HG02981 (cell line): Measurements from ENCODE around the gene PDZRN3.

ENCODE experiments used
- ATAC-seq: cut with Tn5 transposase; IDR thresholded peaks from one replicate; pipeline ENCODE4 v1.9.1; 2021; ENCODE audit warnings: mild to moderate bottlenecking, moderate library complexity; ENCODE audit not compliant: unreplicated experiment

The PDZRN3 gene

DNA sequence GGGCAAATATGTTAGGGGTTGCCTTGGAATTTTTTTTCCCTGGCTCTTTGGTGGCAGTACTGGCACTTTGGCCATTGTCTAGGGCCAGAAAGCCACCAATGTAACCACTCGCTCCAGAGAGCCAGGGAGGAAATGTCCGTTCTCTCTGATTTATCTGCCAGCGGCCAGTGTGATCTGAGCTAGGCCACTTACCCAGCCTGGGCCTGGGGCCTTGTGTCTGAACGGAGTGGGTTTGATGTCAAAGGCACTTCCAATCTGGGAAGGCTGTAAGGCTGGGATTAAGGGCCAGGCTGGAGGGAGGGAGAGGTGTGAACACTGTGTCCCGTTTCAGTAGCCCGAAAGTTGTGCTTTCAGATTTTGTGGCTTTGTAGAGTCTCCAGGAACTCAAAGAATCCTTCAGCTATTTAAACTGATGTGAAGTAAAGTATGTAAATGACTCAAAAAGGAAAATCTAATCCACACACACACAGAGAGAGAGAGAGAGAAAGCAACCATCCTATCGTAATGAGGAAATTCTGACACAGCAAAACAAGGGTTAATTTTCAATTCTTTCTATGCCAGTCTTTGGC, 271.0 kb downstream of the PDZRN3 start:
- ATAC-seq: no peak

DNA sequence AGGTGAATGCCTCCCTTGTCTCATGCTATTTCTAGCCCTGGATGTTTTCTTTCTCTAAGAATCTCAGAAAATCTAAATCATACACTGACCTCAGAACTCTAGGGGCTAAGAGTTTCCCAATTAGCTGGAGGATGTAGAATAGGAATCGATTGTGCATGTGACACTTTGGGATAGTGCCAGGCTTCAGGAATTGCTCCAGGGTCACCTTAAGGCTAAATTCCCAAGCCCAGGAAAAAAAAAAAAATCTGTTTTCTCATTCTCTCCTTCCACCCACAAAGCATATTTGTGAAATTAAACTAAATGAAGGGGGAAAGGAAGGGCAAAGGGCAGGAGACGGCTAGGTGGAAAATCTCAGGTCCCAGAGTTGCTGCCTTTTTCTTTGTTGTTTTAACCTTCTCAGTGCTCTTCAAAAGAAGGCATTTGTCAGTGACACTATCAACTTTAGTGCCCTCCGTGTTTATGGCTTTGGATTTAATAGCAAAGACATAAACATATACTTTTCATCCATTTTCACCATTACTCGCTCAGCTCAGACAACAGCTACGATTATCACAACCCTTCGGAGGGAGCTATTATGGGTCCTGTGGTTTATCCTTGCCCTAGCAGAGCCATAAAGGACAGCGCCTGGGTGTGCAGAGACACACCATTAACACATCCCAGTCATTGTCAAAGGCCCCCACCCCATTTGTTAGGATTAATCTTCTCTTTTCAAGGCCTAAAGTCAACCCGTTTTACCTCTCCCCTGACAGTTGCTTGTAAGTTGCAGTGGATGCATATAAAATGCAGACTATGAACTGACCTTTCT, 271.7 kb downstream of the PDZRN3 start:
- no peak for ATAC-seq

DNA sequence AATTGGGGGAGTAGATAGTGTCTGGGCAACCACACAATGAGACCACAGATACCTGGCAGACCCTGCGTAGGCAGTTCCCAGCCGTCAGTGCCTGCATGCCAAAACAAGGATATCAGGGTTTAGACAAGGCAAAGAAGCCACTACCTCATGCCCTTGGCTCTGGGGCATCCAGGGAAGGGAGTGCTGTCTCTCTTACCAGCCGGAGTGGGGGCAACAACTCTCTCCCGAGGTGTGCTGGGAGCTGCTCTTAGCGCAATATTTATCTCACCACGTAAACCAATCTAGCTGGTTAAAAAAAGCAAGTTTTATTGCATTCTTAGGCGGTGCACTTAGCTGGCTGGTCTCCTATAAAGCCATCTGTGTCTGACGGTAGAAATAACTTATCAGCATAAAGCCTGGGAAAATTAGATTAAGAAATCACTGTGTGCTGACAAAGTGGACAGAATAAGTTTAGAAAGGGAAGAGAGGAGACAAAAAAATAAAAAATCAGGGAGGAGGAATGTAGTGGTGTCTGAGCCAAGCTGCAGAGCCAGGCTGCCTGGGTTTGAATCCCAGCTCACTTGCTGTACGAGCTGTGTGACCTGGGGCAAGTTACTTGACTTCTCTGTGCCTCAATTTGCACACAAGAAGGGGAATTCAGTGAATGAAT, 273.2 kb downstream of the PDZRN3 start:
- ATAC-seq: no peak

DNA sequence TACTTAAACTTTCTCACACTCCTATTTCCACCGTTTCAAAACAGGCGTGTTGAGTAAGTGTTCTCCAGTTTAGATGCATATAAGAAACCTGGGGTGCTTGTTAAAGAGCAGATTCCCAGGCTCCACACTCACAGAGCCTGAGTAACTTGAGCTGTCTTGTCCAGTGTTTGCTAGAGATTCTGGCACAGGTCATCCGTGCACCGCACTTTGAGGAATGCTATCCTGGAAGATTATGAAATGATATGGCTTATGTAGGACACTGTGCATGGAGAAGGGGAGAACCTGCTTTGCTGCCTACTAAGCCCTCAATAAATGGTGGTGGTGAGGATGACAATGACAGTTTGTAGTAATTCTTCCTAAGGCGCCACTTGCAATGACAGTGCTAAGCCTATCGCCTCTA, 273.7 kb downstream of the PDZRN3 start:
- no peak for ATAC-seq

DNA sequence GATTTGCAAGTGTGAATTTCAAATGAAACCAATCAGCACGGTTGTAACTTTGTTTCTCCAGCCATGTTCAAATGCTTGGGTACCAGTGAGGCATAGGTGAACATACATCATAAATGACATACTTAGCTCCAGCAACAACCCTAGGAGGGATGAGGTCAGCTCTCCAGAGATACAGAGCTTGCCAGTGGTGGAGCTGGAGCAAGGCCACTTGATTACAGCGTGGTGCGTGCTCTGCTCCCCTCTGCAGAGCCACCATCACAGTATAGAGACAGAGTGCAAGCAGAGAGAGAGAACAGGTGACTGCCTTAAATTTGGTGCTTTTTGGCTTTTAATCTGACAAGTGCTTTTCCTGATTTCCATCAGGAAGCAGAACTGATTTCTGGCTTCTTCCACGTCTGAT, 275.1 kb downstream of the PDZRN3 start:
- ATAC-seq: no peak

DNA sequence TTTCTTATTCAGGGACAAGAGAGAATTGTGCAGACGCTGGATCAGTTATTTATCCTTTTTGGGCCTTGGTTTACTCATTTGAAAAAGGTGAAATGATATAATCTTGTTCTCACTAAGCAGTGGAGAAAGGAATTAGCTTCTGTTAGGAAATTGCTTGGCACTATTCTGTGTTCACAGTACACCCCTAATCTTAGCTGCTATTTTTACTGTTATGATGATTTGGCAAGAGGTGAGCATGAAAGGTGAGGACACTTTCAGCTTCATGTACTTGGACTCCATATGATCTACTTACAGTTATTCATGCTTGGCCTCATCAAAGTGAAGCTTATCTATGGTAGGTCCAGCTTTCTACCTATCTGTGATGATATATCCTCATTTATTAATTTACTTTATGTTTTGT, 282.7 kb downstream of the PDZRN3 start:
- no peak for ATAC-seq

DNA sequence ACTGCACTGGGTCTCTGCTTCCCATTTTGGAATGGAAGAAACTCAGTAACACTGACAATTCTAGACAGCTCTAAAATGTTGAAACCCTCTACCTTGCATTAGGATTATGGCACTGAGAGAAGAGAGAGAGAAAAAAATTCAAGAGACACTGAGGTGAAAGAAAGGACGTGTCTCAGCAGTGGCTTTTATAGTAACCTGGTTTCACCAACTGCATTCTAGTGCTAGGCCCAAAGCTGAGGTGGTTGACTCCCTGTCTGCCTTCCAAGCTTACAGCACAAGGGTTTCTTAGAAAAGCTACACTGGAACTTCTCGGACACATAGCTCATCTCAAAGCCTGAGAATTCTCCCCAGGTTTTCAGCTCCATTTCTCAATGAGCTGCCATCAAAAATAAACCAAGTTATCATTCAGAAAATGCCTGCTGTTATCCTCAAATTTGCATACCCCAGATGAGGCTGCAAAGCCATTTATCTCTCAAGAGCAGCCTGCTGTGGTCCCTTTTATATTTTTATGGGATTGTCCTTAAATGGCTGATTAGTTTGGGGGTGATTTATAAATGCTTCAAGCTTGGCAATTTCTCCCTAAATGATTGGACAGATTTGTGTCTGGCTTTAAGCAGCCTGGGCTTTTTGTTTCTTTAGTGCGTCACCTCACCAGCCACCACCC, 283.3 kb downstream of the PDZRN3 start:
- no peak for ATAC-seq

DNA sequence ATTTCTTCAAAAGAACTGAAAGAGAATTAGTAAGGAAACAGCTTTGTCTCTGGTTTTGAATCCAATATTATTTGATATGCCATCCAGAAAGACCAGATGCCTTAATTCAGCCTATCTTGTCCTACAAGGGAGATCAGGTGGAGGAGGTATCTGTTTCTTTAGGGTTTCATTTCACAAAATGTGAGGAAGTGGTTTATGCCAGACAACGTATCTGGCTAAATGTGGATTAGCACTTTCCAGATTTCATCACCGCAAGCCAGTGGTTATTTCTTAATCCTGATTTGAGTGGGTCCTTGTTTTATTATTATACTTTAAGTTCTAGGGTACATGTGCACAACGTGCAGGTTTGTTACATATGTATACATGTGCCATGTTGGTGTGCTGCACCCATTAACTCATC, 292.2 kb downstream of the PDZRN3 start:
- no peak for ATAC-seq
